Inferior parietal cortex (tissue), 1 donor: ENCODE measurements around the gene KCNK2.
"Not testable (repeated sequence)": the region's sequence is repeated elsewhere in the genome, so short reads cannot be mapped to it uniquely, and the experiment has no call there.

ENCODE experiments used
- DNase-seq: peaks from one replicate; pipeline ENCODE4 v3.0.0-alpha.2; 2016; ENCODE audit errors: extremely low spot score

Gene KCNK2

DNA sequence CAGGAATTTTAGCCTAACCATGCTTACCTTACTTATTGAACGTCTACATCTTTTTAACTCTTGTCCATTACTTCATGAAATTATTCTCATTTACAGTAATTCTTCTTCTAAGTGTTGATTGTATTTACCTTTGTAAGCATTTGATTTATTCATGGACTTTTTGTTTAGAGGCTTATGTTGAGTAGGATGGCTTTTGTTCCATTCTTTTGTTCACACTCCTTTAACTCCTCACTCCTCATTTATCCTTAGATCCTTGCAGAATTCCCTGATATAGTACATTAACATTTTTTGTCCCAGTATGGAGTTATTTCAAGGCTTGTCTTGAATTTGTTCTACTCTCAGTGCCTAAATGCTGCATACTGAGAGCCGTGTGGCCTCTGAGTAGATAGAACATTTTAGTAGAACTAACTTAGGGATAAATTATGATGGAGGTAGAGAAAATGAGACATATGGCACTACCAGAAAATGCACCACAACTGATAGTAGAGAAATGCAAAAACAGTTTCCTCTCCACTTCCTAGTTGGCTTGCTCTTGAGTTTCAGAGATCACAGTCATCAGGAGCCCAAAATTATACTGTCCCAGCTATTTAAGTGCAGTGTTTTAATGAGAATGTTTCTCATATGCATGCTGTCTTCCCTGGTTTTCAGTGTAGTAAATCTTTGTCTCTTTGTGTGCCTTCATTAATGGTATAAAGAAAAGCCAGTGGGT lies 69.5 kb downstream of the KCNK2 start:
- no peak for DNase-seq

DNA sequence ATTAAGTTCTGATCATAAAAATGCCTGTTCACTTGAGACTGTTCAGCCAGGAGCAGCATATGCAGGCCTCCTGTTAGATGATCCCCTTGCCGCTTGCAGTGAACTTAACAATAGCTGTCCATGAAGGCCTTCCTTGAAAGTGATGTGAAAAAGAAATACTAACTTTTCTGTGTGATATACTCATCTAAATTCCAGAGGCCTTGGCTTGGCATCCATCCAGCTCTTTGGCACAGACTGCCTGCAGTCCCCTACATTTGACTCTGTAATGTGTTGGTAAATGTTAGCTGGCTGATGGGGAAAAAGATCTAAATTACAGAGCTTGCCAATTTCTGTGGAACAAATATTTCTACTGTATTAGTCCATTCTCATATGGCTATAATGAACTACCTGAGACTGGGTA lies 73.7 kb downstream of the KCNK2 start:
- no peak for DNase-seq

DNA sequence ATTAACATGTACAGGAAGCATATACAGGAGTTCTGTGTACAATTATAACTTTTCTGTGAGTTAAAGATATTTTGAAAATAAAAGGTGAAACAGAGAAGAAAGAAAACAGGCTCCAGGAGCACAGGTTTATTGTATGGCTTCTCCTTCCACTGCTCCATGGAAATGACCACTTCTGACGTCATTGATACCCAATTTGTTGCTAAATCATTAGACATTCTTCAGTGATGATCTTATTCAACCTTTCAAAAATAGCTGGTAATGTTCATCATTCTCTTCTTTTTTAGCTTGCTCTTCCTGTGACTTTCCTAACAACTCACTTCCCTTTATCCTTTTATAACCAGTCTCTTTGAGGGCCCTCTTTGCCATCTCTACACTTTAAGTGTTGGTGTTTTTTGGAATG lies 77.8 kb downstream of the KCNK2 start:
- no peak for DNase-seq

DNA sequence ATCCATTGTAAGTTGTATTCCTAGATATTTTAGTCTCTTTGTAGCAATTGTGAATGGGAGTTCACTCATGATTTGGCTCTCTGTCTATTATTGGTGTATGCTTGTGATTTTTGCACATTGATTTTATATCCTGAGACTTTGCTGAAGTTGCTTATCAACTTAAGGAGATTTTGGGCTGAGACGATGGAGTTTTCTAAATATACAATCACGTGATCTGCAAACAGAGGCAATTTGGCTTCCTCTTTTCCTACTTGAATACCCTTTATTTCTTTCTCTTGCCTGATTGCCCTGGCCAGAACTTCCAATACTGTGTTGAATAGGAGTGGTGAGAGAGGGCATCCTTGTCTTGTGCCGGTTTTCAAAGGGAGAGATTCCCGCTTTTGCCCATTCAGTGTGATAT lies 80.6 kb downstream of the KCNK2 start:
- DNase-seq = not testable (repeated sequence)

- DNase-seq = no peak
These were observed 84.3 kb downstream of the KCNK2 start for GRCh38 chr1:215166886-215167285.

GRCh38 chr1:215181518-215181917 lies 99.0 kb downstream of the KCNK2 start:
- DNase-seq = no peak

DNA sequence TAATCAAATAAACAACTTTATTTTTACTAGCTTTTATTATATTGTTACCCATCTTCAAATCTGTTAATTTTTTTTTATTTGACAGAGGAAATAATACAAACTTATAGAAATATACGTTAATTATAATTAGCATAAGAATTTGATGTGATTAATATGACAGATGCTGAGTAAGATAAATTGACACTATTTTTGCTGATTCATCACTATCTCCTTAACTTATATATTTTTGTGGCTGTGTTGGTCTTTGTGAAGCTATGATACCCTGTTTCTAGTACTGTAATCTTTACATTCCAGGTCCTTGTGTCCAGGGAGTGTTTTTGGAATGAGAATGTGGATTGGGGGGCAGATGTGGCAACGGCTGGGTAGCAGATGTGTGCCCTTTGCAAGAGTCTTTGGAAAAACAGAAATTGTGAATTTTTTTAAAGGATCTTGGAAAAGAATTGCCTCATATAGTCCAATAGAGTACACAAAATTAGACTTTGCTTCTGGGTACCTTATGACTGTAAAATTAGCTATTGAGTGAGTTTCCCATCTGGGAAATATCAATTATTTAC lies 102.6 kb downstream of the KCNK2 start:
- DNase-seq = no peak

DNA sequence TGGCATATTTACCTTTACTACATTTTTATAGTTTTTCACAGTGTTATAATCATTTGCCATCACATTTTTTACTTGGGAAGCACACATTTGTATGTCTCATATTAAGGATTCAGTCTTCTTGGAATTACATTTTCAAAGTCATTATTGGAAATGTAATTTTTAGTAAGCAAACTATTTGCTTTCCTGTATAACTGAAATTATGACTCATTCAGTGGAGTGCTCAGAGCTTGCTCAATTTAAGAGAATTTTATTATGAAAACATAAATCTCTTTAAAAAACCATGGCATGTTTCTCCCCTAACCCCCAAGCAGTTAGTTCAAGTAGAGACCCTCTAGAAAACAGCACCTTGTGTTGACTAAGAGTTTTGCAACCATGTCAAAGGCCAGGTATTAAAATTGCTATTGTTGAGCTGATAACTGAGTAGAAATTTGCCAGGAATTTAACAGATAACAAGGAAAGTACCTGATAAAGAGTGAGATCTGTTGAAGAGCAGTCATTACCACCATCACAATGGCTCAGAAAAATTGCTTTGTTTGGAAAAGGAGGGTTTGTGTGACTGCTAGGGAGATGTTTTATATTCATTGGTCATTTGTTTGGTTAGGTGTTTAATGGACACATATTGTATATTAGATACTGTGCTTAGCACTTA lies 105.9 kb downstream of the KCNK2 start:
- no peak for DNase-seq

GRCh38 chr1:215192306-215192705 lies 109.8 kb downstream of the KCNK2 start:
- no peak for DNase-seq

GRCh38 chr1:215198021-215198420 lies 115.5 kb downstream of the KCNK2 start:
- DNase-seq = no peak

- no peak for DNase-seq
These were observed 117.6 kb downstream of the KCNK2 start for GRCh38 chr1:215200121-215200520.

DNA sequence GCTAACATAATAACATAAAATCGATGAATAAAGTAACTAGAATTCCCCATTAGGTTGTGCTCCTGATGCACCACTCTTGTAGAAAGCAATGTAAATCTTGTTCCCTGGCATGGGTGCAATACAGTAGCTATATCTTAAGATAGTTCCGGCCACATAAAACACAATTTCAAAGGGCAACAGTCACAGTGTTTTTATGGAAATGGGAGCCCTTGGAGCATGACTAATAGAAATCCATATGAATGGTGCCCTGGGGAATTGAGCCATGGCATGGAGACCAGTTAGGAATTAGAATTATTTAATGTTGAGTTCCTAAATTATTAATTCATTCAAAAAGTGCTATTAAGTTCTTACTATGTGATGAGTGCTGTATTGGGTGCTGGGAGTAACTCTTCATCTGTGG lies 118.7 kb downstream of the KCNK2 start:
- DNase-seq = no peak

DNA sequence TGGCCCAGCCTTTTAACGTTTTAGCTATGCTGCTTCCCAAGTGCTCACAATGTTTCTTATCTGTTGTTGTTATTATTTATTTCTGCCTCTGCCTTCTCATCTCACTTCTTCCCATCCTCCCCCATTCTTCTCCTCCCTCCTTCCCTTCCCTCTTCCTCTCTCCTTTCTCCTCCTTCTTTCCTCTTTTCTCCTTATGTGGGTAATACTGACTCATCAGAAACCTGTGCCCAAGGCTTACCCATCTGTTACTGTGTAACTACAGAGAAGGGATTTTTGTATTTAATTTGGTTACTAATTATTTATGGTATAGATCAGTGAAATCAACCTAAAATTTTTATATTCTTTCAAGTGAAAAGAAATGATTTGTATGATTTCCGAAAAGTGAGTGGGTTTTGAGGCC lies 120.3 kb downstream of the KCNK2 start:
- no peak for DNase-seq

DNA sequence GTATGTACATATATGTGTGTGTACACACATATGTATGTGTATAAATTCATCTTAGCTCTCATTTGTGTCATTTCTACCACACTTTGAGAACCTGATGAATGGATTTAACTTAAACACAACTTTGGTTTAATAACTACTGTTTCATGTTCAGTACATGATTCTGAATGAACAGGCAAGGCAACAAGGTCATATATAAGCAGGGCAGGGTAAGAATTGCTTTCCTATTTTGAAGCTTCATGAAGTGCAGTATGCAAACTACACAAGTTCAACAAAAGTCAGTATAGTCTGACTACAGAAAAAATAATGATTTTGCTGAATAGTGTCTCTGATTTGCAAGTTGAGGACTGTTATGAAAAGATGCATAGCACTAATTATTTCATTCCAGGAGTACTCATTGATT lies 127.6 kb downstream of the KCNK2 start:
- DNase-seq = no peak

GRCh38 chr1:215215846-215216245 lies 133.3 kb downstream of the KCNK2 start:
- DNase-seq = no peak

DNA sequence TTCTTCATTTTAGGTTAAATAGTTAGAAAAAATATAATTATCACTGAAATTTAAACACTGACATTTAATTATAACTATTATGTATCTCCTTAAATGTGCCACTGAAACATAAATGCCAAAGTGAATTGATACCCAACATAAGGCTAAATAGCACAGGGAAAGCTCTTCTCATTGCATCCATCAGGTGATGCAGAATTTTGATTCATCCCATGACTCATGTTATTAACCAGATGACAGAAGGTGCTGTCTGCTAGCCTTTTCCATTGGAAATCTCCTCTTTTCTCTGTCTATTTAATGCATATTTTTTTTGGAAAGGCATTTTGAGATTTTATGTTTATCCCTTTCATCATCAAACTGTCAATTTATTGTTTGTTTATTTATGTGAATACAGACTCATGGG lies 136.8 kb downstream of the KCNK2 start:
- no peak for DNase-seq

DNA sequence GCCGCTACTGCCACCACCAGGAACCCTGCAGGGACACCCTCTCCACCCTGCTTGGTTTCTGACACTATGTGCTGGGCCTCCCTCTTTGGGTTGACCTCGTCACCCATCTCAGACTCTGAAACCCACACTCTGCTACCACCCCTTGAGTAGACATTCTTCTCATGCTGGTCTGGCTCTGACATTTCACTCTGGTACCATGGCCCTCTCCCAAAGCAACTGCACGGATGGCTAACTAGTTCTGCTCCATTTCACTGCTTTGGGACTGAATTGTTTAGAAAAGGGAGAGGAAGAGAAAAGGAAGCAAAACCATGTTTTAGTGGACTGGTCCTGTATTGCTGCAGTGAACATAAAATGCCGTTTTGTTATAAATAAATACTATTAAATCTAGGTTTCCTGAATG lies 137.8 kb downstream of the KCNK2 start:
- no peak for DNase-seq

DNA sequence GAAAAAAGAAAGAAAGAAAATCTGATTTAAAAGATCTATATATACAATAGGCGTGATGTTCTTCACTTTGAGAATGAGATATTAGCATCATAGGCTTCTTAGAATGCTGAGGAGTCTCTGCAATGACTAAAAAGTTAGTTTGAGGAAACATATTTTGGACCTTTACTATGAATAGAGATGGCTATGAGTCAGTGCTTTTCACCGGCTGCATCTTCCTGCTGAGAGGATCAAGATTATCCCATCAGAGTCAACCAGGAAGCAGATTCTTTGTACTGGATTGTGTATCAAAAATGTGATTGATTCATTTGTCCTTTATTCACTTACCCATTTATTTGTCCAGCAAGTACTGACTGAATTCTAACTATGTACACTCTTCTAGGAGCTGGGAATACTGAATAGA lies 144.2 kb downstream of the KCNK2 start:
- DNase-seq = no peak

- DNase-seq = no peak
These were observed 145.7 kb downstream of the KCNK2 start for GRCh38 chr1:215228193-215228592.

DNA sequence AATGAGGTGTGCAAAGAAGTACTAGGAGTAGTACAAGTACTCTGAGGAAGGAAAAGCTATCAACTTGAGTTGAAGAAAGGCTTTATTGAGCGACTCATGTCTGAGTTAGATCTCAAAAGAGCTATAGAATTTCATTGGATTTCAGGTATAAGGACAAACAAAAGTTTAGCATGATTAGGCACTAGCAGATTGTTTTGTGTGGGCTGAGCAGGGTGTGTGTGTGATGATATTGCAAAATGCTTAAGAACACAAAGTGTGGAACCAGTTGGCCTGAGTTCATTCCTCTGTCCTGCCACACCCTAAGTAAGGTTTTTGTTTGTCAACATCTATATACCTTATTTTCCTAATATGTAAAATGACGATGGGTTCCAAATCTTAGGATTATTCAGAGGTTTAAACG lies 158.9 kb downstream of the KCNK2 start:
- DNase-seq = no peak

DNA sequence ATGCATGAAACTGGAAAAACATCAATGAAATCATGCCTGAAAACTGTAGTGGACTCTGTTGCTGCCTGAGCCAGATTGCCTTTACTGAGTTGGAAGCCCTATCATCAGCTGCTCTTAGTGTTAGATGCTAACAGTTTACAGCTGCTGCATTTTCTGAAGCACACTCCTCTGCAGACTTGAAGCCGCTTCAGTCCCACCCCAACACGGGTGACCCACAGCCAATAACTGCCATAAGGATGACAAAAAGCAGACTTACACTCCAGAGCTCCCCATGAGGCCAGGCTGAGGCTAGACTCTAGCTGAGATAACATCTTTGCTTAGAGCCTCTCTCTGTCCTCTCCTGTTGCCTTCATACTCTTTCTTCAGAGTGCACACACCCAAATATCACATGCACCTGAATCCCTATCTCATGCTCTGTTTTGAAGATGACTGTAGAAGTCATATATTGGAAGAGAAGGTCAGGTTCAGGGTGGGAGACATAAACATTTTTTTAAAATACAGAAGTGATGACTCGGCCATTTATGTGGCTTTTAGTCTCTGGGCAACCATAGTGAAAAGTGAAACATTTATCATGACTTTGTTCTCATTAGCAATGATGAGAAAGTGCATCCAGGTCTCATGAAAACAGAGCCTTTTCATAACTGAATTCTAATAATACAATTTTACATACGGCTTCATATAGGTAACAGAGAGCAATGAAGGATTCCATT lies 161.0 kb downstream of the KCNK2 start:
- DNase-seq = no peak

GRCh38 chr1:215250913-215251312 lies 168.4 kb downstream of the KCNK2 start:
- DNase-seq = no peak

- no peak for DNase-seq
These were observed 168.9 kb downstream of the KCNK2 start for GRCh38 chr1:215251428-215251827.
